Stimulated activated naive CD8-positive, alpha-beta T cell treated with anti-CD3 and anti-CD28 coated beads, Interleukin-15, Interleukin-2, amounts not matched to agents 100 ng/mL and 50 ng/mL, for 24 hours (primary cell): ENCODE results near the gene TMEM233.
"Not testable (repeated sequence)": the region's sequence is repeated elsewhere in the genome, so short reads cannot be mapped to it uniquely, and the experiment has no call there.

ENCODE experiments used
- H3K27ac Mint-ChIP-seq: one replicate; pipeline ENCODE4 v1.8.0; 2021; ENCODE audit warnings: mild to moderate bottlenecking, mixed read lengths
- H3K27me3 Mint-ChIP-seq: one replicate; pipeline ENCODE4 v1.8.0; 2021; ENCODE audit warnings: mixed read lengths
- H3K36me3 Mint-ChIP-seq: one replicate; pipeline ENCODE4 v1.8.0; 2021; ENCODE audit warnings: low read depth, mixed read lengths
- H3K4me1 Mint-ChIP-seq: one replicate; pipeline ENCODE4 v1.8.0; 2021; ENCODE audit warnings: low read depth, mixed read lengths
- H3K4me3 Mint-ChIP-seq: one replicate; pipeline ENCODE4 v1.8.0; 2021; ENCODE audit warnings: mild to moderate bottlenecking, mixed read lengths
- H3K9me3 Mint-ChIP-seq: one replicate; pipeline ENCODE4 v1.8.0; 2021; ENCODE audit warnings: mixed read lengths

The TMEM233 gene

DNA sequence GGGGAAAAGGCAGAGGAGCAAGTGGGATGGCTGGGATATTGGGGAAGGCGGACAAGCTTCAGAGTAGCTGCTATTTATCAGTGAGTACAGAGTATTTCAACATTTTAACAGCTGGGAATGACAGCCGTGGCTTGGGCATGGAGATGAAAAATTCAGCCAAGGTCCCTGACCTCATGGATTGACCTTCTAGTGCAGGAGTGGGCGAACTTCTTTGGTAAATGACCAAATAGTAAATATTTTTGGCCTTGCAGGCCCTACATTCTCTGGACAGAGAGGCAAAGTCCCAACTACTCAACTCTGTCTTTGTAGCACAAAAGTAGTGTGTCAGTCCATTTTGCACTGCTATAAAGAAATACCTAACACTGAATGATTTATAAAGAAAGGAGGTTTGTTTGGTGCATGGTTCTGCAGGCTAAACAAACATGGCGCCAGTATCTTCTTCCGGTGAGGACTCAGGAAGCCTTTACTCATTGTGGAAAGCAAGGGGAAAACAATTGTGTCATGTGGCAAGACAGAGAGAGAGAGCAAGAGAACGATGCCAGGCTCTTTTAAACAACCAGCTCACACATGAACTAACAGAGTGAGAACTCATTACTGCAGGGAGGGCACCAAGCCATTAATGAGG is 33.6 kb downstream of the TMEM233 start:
- Mint-ChIP-seq H3K27ac (no peak overlapping the region), H3K9me3 (no peaks in the 10 kb centered on the region), H3K27me3 (peaks cover 40% of the 10 kb centered on the region), H3K4me3 (no peak overlapping the region), H3K4me1 (no peaks in the 10 kb centered on the region), H3K36me3 (no peaks in the 10 kb centered on the region)

DNA sequence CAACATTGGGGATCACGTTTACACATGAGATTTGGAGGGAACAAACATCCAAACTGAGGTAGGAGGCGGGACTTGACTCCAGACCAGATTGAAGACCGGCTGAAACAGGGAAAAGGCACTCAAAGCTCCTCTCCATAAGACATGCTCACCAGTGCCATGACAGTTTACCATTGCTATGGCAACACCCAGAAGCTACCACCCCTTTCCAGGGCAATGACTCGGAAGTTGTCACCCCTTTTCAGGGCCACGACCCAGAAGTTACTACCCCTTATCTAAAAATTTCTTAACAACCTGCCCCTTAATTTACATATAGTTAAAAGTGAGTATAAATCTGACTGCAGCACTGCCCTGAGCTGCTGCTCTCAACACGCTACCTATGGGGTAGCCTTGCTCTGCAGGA is 34.1 kb downstream of the TMEM233 start:
- Mint-ChIP-seq H3K27ac (no peak overlapping the region), H3K27me3 (peaks cover 39% of the 10 kb centered on the region), H3K4me3 (no peak overlapping the region), H3K9me3 (no peaks in the 10 kb centered on the region), H3K36me3 (no peaks in the 10 kb centered on the region), H3K4me1 (no peaks in the 10 kb centered on the region)

DNA sequence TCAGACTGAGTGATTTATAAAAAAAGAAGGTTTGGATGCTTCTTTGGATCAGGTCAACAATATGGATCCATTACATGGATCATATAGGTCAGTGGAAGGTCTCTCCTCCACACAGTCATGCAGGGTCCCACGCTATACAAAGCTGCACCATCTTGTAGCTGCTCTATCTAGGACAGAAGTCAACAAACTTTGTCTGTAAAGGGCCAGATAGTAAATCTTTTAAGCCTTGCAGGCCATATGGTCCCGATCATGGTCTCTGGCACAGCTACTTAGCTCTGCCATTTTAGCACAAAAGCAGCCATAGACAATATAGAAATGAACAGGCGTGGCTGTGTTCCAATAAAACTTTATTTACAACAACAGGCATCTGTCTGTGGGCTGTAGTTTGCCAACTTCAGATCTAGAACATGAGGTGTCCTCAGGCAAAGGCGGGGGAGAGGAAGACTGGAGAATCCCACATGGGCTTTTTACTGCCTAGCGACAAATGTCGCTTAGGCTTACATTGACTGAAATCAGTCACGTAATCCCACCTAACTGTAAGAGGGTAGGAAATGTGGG is 36.7 kb downstream of the TMEM233 start:
- H3K27me3 Mint-ChIP-seq: peaks cover 31% of the 10 kb centered on the region
- H3K9me3 Mint-ChIP-seq: no peaks in the 10 kb centered on the region
- no peaks in the 10 kb centered on the region for H3K36me3 Mint-ChIP-seq
- H3K4me1 Mint-ChIP-seq: no peaks in the 10 kb centered on the region
- H3K27ac Mint-ChIP-seq: no peak overlapping the region
- H3K4me3 Mint-ChIP-seq: no peak overlapping the region

DNA sequence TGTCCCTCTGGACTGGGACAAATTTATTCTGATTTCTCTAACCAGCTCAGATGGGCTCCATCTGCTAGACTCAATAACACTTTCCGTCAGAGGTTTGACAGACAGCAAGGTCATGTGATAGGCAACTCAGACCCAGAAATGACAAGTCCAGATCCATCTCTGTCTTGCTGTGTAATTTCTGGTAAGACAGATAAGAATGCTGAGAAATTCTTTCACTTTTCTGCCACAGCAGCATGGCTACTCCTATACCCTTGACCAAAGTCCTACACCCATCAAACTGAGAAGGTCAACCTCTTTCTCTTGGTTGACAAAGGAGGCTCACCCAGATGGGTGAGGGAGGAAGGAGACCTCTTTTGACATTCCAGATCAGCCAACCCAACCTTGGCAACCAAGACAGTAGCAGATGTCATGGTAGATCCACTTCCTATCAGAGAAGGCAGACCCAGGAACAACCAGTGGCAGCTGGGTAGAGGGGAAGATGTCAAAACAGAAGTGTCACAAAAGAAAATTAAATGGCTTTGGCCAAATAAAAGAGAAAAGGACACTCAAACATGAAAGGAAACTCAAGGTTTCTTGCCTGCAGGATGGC is 37.5 kb downstream of the TMEM233 start:
- Mint-ChIP-seq H3K4me1 (no peaks in the 10 kb centered on the region), H3K4me3 (no peak overlapping the region), H3K36me3 (no peaks in the 10 kb centered on the region), H3K9me3 (no peaks in the 10 kb centered on the region), H3K27ac (no peak overlapping the region), H3K27me3 (peaks cover 34% of the 10 kb centered on the region)

DNA sequence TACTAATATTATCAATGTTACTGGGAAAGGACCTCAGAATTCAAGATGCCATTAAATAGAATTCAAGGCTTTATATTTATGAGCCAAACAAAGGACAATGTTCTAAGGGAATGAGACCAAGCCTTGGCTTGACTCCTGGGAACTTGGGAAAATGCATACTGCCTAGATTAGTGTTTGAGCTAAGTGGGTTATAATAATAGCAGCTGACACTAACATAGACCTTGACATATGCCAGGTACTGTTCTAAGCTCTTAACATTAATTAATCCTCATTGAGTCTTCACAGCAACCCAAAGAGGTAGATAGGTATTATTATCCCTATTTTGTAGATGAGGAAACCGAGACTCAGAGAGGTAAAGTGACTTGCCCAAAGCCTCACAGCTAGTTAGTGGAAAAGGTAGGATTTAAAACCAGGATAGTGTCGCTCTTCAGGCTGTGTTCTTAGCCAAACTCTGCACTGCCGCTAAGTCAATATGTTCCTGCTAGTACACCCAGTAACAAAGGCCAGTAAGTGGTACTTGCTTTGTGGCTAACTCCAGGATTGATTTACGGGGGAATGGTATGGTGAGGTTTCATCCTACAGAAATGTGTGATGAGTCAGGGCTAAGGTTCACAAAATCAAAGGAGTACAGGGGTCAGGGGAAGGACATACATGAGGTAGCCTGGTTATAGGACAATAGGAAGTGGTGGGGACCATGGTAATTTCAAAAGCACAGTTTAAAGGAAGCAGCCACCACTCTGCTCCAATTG is 38.5 kb downstream of the TMEM233 start:
- Mint-ChIP-seq H3K9me3 (no peaks in the 10 kb centered on the region), H3K36me3 (no peaks in the 10 kb centered on the region), H3K4me3 (no peak overlapping the region), H3K27ac (no peak overlapping the region), H3K4me1 (no peaks in the 10 kb centered on the region), H3K27me3 (peaks cover 35% of the 10 kb centered on the region)

DNA sequence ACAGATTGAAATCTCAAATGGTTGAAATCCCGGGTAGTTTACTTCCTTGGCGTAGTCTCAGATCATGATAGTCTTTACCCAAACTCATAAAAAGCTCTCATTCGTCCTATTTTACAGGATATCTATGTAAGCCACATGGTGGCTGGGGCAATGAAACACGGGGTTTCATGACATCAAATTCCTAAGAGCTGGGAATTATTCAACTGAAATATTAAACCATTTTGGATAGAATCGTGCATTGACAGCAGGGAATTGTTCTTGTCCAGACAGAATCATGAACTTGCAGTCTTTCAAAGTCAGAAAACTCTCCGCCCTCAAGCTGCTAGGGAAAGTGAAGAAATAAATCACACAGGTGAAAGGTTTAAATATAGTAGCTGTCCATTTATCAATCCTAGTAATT is 41.2 kb downstream of the TMEM233 start:
- Mint-ChIP-seq H3K27me3 (peaks cover 28% of the 10 kb centered on the region), H3K27ac (no peak overlapping the region), H3K4me1 (no peaks in the 10 kb centered on the region), H3K4me3 (no peak overlapping the region), H3K36me3 (no peaks in the 10 kb centered on the region), H3K9me3 (no peaks in the 10 kb centered on the region)

DNA sequence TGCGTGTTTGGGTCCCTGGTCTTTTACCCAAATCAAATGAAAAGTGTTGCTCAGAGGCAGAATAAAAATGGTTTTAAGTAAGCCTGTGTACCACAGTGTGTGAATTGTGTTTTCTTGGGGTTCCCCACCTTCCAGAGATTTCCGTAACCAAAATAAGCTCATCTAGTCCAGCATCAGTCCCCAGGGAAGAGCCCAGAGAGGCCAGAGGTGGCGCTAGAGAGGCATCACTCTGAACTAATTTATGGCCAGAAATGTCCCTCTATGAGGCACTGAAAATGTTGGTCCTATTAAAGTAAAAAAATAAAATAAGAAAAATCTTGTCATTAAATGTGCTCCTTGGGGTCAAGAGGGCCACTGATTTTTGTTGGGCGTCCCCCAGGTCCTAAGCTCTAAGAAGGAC is 49.4 kb downstream of the TMEM233 start:
- Mint-ChIP-seq H3K27me3 (peaks cover 12% of the 10 kb centered on the region), H3K36me3 (no peaks in the 10 kb centered on the region), H3K4me1 (no peaks in the 10 kb centered on the region), H3K9me3 (no peaks in the 10 kb centered on the region), H3K27ac (no peak overlapping the region), H3K4me3 (no peak overlapping the region)

DNA sequence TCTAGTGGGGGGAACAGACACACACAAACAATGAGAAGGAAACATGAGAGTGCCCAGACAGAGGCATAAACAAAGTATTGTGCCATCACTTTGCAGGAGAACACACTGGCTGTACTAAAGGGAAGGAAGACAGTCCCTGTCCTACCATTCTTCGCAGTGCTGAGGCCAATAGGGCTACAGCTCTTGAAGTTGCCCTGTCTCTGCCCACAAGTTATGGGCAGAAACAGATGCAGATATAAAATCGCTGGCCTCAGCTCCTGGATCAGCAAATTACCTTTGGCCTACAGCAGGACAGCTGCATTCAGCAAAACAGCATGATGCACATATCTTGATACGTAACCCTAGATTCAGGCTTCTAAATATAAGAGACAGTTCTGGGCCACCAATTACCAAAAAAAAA is 51.4 kb downstream of the TMEM233 start:
- no peaks in the 10 kb centered on the region for H3K4me1 Mint-ChIP-seq
- no peaks in the 10 kb centered on the region for H3K9me3 Mint-ChIP-seq
- no peaks in the 10 kb centered on the region for H3K36me3 Mint-ChIP-seq
- H3K27ac Mint-ChIP-seq: no peak overlapping the region
- H3K27me3 Mint-ChIP-seq: peaks cover 8% of the 10 kb centered on the region
- no peak overlapping the region for H3K4me3 Mint-ChIP-seq

DNA sequence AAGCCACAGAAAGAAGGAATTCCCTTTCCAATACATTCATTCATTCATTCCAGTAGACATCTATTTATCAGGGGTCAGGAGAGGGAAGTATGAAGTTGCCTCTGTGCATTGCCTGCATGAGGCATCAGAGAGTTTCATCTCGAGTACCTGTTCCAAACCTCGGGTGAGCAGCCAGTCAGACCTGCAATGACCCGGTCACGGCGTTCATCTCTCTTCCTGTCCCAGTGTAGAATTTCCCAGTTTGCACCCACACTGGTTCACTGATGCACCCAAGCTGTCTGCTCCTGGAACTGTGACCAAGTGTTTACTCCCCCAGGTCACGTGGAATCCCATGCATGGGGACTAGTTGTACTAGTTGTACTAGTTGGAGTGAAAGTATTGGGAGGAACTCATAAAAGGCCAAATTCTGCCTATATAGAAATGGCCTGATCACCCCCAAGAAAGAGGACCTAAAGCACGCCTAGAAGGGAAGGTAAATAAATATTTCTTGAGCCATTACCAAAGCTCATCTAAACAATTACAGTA is 52.0 kb downstream of the TMEM233 start:
- H3K36me3 Mint-ChIP-seq: no peaks in the 10 kb centered on the region
- H3K4me1 Mint-ChIP-seq: no peaks in the 10 kb centered on the region
- H3K27ac Mint-ChIP-seq: no peak overlapping the region
- H3K27me3 Mint-ChIP-seq: peaks cover 8% of the 10 kb centered on the region
- H3K9me3 Mint-ChIP-seq: no peaks in the 10 kb centered on the region
- H3K4me3 Mint-ChIP-seq: no peak overlapping the region

DNA sequence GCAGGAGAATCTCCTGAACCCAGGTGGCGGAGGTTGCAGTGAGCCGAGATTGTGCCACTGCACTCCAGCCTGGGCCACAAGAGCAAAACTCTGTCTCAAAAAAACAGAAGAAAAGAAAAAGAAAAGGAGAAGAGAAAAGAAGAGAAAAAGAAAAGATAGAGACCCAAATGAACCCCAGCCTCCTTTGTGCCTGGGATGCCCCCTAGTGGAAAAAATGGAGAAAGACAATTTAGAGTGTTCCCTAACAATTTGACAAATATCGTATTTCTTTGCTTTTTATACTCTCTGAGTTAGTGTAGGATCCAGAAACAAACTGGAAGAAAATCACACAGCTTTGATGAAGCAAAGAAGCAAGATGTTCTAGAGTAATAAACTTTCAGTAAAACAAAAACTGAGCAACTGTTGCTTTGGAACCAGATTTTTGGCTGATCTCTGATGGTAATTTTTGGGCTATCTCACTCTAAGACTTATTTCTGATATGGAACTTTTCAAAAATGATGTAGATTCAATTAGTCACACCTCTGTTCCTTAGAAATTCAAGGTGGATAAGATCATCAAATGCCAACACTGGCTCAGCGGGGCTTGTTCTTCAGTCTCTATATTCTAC is 55.7 kb downstream of the TMEM233 start:
- no peak overlapping the region for H3K27ac Mint-ChIP-seq

DNA sequence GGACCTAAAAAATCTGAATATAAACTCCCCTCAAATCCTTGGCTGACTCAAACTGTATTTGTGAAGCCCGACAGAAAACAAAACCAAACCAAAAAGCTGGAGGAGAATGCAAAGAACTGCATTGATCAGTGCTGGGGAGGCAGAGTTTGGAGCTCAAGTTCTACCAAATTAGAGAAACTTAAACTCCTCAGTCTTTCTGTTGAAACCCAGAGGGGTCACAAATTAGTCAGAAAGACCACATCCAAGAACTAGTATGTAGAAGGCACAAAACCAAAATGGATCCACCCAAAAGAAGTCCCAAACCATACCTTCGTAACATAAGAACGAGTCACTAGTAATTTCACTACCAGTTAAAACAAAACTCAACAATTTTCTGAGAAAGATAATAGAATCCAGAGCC is 59.1 kb downstream of the TMEM233 start:
- Mint-ChIP-seq H3K9me3 (peaks cover 17% of the 10 kb centered on the region), H3K36me3 (peaks cover 4% of the 10 kb centered on the region), H3K27ac (no peak overlapping the region), H3K4me1 (no peaks in the 10 kb centered on the region), H3K4me3 (no peak overlapping the region), H3K27me3 (no peaks in the 10 kb centered on the region)

More for the DNA sequence above, 55.7 kb downstream of the TMEM233 start:
- H3K27me3 Mint-ChIP-seq: peaks cover 8% of the 10 kb centered on the region
- no peaks in the 10 kb centered on the region for H3K4me1 Mint-ChIP-seq
- H3K4me3 Mint-ChIP-seq: no peak overlapping the region
- peaks cover 4% of the 10 kb centered on the region for H3K36me3 Mint-ChIP-seq
- peaks cover 16% of the 10 kb centered on the region for H3K9me3 Mint-ChIP-seq

DNA sequence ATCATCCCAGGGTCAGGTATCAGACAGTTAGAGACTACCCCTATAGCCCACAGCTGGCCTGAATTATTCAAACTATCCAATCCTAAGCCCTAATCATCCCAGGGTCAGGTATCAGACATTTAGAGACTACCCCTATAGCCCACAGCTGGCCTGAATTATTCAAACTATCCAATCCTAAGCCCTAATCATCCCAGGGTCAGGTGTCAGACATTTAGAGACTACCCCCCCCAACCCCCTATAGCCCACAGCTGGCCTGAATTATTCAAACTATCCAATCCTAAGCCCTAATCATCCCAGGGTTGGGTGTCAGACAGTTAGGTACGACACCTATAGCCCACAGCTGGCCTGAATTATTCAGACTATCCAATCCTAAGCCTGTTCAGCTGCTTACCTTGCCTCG is 63.4 kb downstream of the TMEM233 start:
- H3K4me3 Mint-ChIP-seq, H3K27ac Mint-ChIP-seq, H3K36me3 Mint-ChIP-seq, H3K27me3 Mint-ChIP-seq, H3K4me1 Mint-ChIP-seq: not testable (repeated sequence)
- H3K9me3 Mint-ChIP-seq: peaks cover 17% of the 10 kb centered on the region

DNA sequence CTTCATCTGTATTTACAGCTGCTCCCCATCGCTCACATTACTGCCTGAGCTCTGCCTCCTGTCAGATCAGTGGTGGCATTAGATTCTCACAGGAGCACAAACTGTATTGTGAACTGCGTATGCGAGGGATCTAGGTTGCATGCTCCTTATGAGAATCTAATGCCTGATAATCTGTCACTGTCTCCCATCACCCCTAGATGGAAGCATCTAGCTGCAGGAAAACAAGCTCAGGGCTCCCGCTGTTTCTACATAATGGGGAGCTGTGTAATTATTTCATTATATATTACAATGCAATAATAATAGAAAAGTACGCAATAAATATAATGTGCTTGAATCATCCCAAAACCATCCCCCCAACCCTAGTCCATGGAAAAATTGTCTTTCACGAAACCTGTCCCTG is 64.6 kb downstream of the TMEM233 start:
- not testable (repeated sequence) for H3K27ac Mint-ChIP-seq, H3K27me3 Mint-ChIP-seq, H3K4me3 Mint-ChIP-seq, H3K36me3 Mint-ChIP-seq, H3K4me1 Mint-ChIP-seq
- peaks cover 13% of the 10 kb centered on the region for H3K9me3 Mint-ChIP-seq

DNA sequence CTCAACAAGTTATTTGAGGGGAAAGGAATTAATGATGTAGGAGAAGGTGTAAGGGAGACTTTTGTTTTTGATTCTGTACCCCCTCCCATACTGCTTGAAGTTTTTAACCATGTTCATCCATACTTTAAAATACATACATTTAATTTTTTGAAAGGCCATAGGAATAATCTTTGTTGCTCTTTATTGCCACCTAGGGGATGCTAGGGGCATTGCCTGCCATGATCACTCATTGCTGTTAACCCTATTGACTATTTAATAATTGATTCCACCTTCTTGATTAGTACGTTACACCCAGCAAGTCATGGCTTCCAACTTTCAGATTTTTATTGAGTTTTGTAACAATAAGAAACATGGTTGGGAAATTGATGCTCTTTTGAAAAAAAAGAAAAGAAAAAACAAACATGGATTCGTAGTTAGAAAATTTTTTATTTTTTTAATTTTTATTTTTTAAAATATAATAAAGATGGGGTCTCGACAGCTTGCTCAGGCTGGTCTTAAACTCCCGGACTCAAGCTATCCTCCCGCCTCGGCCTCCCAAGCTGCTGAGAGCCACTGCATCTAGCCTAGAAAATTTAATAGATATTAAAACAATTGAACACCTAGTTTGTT is 65.8 kb downstream of the TMEM233 start:
- Mint-ChIP-seq H3K4me3 (no peak overlapping the region), H3K27ac (no peak overlapping the region), H3K4me1 (peaks cover 5% of the 10 kb centered on the region), H3K9me3 (peaks cover under 1% of the 10 kb centered on the region), H3K27me3 (peaks cover 4% of the 10 kb centered on the region), H3K36me3 (no peaks in the 10 kb centered on the region)
